K562 (cell line): Measurements from ENCODE around the gene PREX1. TPM values are rescaled to one million over a fixed set of nuclear protein-coding genes. Genes with fewer than 3 reads are reported as not detected.

Experiments used
- CHD7 ChIP-seq: fragments of 200-600 bp; sonication (generic); IDR thresholded peaks from one replicate; pipeline ENCODE4 v1.6.1; 2012; ENCODE audit warnings: mild to moderate bottlenecking, low read depth, low read length, inconsistent platforms
- ELK1 ChIP-seq: sonication (generic); formaldehyde crosslinking; IDR thresholded peaks from 2 replicates; pipeline ENCODE4 v1.8.1; 2022; ENCODE audit warnings: missing genetic modification reagents
- ZNF3 ChIP-seq: fragments of 250-450 bp; sonication (Bioruptor Pico); IDR thresholded peaks from 2 replicates; pipeline ENCODE4 v1.5.0; 2021; ENCODE audit warnings: mild to moderate bottlenecking, moderate library complexity
- ZNF395 ChIP-seq: fragments of 200-800 bp; sonication (Bioruptor generic); IDR thresholded peaks from 2 replicates; pipeline ENCODE4 v1.6.1; 2017; ENCODE audit warnings: missing genetic modification characterization, missing compliant biosample characterization
- polyA plus RNA-seq, 8 experiments: library from polyadenylated mRNA; depleted of rRNA in 4 of 8; stranded (reverse) in 5 of 8; unstranded in 3 of 8; fragments of >200 nt; fragmentation: Nextera tagmentation in 2 of 8; fragmentation: Illumina TruSeq in 1 of 8; extraction: Ambion mirVana in 2 of 8; extraction: Trizol in 1 of 8; gene quantifications; 2 replicates each; pipeline versions ENCODE4 v1.2.1 to v1.2.3, GENCODE V29; 2011 to 2014; ENCODE audit warnings: inconsistent platforms in 1 of 8, missing spikeins in 1 of 8
- total RNA-seq, 7 experiments: library from RNA; depleted of rRNA in 6 of 7; stranded (reverse); fragments of >200 nt in 6 of 7; fragmentation: Illumina TruSeq in 2 of 7; extraction: Trizol in 2 of 7; gene quantifications; 2 replicates each; pipeline versions ENCODE4 v1.2.1 to v1.2.3, GENCODE V29; 2011 to 2021; ENCODE audit warnings: low replicate concordance in 1 of 7

The PREX1 gene
- total and polyA plus RNA-seq, 9 of the 15 experiments (the other 6 are each of a cell fraction or from before 2014, with no cell fraction given): 0.37 to 10.4 (median 4.8) TPM

GRCh38 chr20:48651960-48652359 is 175.8 kb downstream of the PREX1 start (continued):
- TF ChIP-seq CHD7 (no peak), ZNF395 (CRISPR knock-in tag) (no peak), ZNF3 (no peak), ELK1 (CRISPR knock-in tag) (no peak)
